Measurements from ENCODE around the gene RNF126.
"Not testable (repeated sequence)": the region's sequence is repeated elsewhere in the genome, so short reads cannot be mapped to it uniquely, and the experiment has no call there.

Gene RNF126

DNA sequence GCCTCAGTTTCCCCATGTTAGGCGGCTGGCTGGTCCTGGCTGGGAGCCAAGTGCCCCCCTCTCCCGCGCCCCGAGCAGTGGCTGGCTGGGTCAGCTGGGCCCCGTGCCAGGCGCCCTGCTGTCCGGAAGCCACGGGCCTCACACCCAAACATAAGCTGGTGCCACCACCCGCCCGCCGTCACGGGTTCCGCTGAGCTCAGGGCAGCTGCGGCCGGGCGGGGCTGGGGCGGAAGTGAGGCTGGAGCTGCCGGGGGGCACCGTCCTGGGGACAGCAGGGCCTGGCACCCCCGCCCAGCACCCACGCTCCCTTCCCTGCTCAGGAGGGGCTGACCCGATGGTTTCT is 54.0 kb downstream of the RNF126 start:
- DNase-seq = no peak

DNA sequence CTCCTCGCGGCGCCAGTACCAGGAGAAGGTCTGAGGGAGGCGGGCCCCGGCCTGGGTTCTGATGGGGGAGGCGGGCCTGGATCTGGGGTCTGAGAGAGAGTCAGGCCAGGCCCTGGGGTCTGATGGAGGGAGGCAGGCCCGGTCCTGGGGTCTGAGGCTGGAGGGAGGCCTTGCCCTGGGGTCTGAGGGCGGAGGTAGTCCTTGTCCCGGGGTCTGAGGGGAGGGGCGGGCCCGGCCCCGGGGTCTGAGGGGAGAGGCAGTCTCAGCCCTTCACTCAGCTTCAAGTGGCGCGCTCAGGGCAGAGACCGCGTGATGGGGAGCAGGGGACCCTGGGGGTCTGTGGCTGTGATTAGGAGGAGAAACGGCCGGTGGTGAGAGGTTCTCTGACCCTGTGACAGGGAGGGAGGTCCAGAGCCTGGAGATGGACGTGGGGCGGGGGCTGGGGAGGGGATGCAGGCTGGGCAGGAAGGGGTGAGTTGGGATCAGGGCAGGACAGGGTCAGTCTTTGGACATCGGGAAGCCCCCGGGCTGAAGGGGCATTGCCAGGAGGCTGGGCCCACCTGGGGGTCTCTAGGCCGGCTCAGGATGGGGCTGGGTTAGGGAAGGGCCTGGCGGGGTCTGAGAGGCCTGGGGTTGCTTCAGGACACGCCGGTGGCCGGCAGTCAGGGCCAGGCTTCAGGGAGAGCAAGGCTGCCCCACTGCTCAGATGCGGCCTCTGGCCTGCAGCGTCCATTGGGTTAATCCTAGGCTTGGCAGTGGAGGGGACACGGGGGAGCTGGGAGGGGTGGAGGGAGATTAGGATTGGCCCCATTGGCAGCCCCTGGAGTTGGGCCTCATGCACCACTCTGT is 54.6 kb downstream of the RNF126 start:
- no peak for DNase-seq

DNA sequence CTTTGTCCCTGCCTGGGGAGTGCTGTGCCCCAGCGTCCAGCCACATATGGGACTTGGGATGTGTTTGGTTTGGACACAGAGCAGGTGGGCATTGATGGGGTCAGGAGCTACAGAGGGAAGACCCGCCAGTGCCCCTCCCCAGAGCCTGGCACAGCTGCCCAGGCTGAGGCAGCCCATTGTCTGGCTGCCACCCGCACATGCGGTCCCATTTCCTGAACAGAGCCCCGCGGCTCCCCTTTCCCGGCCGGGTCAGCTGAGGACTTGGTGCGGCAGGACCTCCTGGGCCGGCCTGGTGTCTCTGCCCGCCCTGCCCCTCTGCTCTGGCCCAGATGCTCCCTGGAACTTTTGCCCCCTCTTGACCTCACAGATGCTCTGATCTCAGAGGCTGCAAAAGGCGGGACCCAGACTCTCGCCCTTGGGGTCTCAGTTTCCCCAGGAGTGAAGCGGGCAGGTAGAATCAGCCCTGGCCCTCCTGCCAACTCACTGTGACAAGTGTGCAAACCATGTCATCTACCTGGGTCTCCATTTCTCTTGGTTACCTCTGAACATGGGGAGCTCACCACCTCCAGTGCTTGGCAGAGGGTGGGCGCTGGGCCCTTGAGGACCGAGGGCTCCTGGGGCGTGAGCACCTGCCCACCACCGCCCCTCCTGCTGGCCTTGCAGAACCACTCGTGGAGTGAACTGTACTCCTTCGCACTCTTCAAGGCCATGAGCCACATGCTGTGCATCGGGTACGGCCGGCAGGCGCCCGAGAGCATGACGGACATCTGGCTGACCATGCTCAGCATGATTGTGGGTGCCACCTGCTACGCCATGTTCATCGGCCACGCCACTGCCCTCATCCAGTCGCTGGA is 55.5 kb downstream of the RNF126 start:
- DNase-seq = no peak

DNA sequence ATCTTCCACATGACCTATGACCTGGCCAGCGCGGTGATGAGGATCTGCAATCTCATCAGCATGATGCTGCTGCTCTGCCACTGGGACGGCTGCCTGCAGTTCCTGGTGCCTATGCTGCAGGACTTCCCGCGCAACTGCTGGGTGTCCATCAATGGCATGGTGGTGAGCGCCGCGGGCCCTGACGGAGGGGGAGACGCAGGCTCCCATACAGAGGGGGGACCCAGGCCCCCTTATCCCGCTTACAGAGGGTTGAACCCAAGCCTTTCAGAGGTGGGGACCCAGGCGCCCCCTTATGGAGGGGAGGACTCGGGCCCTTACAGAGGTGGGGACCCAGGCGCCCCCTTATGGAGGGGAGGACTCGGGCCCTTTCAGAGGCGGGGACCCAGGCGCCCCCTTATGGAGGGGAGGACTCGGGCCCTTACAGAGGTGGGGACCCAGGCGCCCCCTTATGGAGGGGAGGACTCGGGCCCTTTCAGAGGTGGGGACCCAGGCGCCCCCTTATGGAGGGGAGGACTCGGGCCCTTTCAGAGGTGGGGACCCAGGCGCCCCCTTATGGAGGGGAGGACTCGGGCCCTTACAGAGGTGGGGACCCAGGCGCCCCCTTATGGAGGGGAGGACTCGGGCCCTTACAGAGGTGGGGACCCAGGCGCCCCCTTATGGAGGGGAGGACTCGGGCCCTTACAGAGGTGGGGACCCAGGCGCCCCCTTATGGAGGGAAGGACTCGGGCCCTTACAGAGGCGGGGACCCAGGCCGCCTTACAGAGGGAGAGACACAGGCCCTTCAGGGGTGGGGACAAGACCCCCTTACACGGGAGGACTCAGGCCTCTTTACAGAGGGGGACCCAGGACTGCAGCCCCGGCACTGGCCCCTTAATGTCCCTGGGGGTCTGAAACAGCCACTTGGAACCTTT is 57.7 kb downstream of the RNF126 start:
- peak; percentile 31 for DNase-seq

DNA sequence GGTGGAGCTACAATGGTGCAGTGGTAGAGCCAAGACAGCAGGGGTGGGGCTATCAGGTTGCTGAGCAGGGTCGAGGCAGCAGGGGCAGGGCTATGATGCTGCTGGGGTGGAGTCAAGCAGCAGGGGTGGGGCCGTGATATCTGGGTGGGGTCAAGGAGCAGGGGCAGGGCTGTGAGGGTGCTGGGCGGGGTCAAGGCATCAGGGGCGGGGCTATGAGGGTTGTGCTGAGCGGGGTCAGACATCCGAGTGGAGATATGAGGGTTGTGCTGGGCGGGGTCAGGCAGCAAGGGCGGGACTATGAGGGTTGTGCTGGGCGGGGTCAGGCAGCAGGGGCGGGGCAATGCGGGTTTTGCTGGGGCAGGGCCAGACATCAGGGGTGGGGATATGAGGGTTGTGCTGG is 58.7 kb downstream of the RNF126 start:
- peak; percentile 47 for DNase-seq

DNA sequence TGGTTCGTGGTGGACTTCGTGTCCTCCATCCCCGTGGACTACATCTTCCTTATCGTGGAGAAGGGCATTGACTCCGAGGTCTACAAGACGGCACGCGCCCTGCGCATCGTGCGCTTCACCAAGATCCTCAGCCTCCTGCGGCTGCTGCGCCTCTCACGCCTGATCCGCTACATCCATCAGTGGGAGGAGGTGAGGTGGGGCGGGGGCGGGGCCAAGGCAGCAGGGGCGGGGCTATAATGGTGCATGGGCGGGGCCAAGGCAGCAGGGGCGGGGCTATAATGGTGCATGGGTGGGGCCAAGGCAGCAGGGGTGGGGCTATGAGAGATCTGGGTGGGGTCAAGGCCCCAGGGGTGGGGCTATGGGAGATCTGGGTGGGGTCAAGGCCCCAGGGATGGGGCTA is 59.2 kb downstream of the RNF126 start:
- peak; percentile 31 for DNase-seq

DNA sequence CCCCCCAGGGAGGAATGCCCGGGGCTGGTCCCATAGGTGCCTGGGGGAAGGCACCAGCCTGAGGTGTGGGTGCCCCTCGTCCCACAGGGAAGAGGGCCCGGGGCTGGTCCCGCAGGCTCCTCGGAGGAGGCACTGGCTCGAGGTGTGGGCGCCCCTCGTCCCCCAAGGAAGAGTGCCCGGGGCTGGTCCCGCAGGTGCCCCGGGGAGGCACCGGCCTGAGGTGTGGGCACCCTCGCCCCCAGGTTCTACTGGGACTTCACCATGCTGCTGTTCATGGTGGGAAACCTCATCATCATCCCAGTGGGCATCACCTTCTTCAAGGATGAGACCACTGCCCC is 59.7 kb downstream of the RNF126 start:
- not testable (repeated sequence) for DNase-seq

DNA sequence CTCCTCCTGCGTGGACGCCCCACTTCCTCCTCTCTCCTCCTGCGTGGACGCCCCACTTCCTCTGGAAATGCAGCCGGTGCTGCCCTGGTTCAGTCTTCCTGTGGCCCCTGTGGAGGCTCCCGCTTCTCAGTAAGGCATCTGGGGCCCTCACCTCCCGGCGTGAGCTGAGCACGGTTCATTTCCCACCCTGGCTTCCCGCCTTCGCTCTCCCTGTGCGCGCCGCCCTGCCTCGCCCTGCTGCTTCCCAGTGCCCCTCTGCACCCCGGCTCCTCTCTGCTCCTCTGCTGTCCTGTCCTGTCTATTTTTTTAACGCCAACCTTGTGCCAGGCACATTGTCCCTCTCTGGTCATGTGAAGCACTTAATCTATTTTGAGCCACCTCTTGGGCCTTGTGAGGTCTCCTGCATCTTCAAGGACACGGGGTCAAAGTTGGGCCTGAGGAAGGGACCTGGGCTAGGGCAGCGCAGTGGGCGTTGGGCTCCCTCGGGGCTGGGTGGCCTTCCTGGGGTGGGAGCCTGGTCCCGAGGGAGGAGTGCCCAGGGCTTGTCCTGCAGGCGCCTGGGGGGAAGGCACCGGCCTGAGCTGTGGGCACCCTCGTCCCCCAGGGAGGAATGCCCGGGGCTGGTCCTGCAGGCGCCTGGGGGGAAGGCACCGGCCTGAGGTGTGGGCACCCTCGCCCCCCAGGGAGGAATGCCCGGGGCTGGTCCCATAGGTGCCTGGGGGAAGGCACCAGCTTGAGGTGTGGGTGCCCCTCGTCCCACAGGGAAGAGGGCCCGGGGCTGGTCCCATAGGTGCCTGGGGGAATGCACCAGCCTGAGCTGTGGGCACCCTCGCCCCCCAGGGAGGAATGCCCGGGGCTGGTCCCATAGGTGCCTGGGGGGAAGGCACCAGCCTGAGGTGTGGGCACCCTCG is 60.4 kb downstream of the RNF126 start:
- no peak for DNase-seq

DNA sequence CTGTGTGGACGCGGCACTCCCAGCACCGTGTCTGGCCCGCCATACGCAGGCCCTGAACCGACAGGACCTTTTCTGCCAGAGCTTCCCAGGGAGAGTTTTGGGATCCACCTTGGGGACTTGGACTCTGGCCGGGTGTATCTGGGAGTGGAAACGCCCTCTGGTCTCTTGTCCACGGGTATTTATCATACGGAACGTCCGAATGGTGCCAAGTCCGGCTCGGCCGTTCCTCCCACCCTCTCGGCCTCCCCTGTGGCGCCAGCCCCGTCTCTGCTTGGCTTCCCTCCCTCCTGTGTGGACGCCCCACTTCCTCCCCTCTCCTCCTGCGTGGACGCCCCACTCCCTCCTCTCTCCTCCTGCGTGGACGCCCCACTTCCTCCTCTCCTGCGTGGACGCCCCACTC is 61.2 kb downstream of the RNF126 start:
- DNase-seq = no peak

DNA sequence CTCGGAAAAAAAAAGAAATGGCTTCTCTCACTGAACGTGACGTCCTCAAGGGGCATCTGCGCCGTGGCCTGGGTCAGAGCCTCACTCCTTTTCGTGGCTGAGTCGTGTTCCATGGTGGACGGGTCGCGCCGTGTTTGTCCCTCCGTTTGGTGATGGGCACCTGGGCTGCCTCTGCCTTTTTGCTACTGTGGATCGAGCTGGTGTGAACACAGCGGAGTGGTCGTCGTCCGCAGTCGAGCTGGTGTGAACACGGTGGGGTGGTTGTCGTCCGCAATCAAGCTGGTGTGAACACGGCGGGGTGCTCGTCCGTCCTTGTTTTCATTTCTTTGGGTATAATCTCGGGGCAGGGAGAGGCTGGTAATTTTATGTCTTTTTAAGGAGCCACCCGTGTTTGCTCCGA is 61.7 kb downstream of the RNF126 start:
- no peak for DNase-seq

Measured in activated T-cell treated with anti-CD3 and anti-CD28 coated beads, Interleukin-2, amount 50 U/mL, for 1 hour (primary cell).